Panc1 (cell line): ENCODE data around the gene LGALSL.

Experiments
- CTCF ChIP-seq: fragments of 450-650 bp; IDR thresholded peaks from 2 replicates; pipeline ENCODE4 v1.5.1; 2017; ENCODE audit warnings: mild to moderate bottlenecking
- REST ChIP-seq, 2 experiments: IDR thresholded peaks; 2 replicates each; pipeline ENCODE4 v1.6.1; 2011 to 2012; ENCODE audit warnings: low read depth in 2 of 2, control low read depth in 1 of 2, low read length in 1 of 2, mild to moderate bottlenecking in 1 of 2, moderate library complexity in 1 of 2; ENCODE audit not compliant: insufficient read depth in 1 of 2
- TCF7L2 ChIP-seq: IDR thresholded peaks from 2 replicates; pipeline ENCODE4 v1.6.1; 2011; ENCODE audit warnings: mild to moderate bottlenecking, low read depth, low read length, inconsistent platforms

DNA sequence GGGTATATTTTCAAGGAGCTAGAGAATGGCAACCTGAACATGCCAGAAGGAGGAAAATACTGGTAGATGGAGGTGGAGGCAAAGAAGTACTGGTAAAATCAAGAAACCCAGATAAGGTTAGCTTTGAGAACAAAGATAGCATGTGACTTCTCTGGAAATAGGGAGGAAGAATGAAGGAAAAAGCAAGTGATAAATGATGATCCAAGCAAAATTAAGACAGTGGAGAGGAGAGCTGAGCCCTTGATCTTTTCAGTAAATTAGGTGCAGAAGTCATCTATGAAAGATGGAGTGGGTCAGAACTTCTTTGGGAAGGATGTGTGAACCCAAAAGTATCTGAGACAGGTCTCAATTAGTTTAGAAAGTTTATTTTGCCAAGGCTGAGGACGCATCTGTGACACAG, 44.5 kb downstream of the LGALSL start:
- TF ChIP-seq REST (IDR thresholded peaks at IDR 0.05; ENCODE audit: insufficient read depth in 1 of 2, low read depth in 2 of 2, low read length in 1 of 2) (no peak), CTCF (no peak), TCF7L2 (no peak)
